ENCODE measurements around the gene GRIK2.

GRIK2 gene

GRCh38 chr6:101879782-101880181 is 486.3 kb downstream of the GRIK2 start:
- no peak for DNase-seq (ENCODE audit: low spot score)

- DNase-seq (ENCODE audit: low spot score), result no peak
Observed at GRCh38 chr6:101883505-101883904, 490.0 kb downstream of the GRIK2 start.

DNA sequence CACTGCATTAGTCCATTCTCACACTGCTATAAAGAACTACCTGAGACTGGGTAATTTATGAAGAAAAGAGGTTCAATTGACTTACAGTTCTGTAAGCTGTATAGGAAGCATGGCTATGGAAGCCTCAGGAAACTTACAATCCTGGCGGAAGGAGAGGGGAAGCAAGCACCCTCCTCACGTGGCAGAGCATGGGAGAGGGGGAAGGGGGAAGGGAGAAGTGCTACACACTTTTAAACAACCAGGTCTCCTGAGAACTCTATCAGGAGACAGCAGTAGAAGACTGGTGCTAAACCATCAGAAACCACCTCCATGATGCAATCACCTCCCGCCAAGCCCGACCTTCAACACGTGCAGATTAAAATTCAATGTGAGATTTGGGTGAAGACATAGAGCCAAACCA is 494.0 kb downstream of the GRIK2 start:
- DNase-seq (ENCODE audit: low spot score), result no peak

GRCh38 chr6:101907356-101908217 is 514.1 kb downstream of the GRIK2 start:
- no peak for DNase-seq (ENCODE audit: low spot score)

- DNase-seq (ENCODE audit: low spot score), result no peak
Observed at GRCh38 chr6:101909366-101909765, 515.9 kb downstream of the GRIK2 start.

- no peak for DNase-seq (ENCODE audit: low spot score)
Observed at GRCh38 chr6:101912311-101912710, 518.8 kb downstream of the GRIK2 start.

DNA sequence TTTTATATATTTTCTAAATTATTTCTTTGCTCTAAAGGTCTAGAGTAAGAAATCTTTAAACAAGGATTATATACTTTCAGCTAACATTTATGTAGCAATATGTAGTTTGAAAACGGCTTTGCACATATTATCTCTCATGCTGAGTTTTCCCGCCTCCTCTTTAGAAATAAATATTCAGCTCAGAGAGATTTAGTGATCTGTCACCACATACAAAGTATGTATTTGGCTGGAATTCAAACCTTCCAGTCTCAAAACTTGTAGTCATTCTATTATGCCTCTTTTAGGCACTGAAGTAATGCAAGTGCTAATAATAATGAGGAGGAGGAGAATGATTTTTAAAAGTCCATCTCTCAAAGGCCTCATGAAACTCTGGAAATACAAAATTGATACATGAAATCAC is 525.0 kb downstream of the GRIK2 start:
- no peak for DNase-seq (ENCODE audit: low spot score)

DNA sequence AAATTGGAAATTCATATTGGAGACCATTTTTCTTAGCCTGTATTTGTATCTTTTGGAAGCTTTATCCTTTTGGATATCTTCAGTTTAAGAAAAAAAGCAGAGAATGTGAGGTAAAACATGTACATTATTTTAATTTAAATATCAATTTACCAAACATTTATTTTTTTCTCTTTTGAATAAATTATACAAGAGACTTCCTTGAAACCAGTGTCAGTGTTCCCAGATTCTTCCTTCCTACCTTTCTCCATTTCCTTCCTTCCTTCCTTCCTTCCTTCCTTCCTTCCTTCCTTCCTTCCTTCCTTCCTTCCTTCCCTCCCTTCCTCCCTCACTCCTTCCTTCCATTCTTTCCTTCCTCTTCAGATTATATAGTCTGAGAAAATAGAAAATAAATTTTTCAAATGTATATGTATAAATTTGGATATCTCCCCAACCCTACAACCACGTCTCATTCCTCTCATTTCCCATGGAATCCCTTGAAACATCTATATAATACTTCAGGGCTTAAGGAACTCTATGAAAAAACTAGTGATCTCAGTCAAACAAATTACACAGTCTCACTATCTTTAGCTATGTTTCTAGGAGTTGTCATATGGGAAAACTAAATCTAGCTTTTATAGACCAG is 528.4 kb downstream of the GRIK2 start:
- no peak for DNase-seq (ENCODE audit: low spot score)

DNA sequence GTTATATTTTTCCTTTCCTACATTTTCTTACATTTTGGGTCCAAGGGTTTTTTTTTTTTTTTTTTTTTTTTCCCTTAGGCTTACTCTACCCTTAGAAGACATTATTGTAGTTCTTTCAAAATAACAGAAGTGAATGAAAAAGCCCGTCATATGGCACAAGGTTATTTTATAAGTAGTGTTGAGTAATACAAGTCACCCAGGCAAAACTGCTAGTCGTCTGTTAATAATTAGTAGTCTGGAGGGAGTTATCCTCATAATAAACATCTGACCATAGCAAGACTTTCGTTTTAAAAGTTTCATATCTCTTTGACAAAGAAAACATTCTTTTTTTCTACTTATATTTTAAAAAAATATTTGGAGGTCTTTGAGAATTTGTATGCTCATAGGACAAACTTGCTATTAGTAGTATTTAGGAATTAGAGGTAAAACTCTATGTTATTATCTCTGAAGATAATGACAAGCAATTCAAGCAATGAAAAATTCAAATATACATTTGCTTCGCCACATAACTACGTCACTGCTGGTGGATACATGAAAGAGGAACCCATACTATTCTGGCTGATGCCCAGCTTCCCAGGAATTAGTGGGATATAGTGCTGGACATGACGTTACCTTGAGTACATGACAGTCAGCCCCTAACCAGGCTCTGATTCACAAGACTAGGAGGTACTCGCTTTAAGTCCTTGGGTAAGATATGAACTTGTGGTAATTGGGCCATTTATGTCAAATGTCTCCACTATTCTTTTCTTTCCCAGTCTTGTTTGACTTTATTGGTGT is 532.8 kb downstream of the GRIK2 start:
- no peak for DNase-seq (ENCODE audit: low spot score)

GRCh38 chr6:101931766-101932165 is 538.3 kb downstream of the GRIK2 start:
- DNase-seq (ENCODE audit: low spot score), result no peak

DNA sequence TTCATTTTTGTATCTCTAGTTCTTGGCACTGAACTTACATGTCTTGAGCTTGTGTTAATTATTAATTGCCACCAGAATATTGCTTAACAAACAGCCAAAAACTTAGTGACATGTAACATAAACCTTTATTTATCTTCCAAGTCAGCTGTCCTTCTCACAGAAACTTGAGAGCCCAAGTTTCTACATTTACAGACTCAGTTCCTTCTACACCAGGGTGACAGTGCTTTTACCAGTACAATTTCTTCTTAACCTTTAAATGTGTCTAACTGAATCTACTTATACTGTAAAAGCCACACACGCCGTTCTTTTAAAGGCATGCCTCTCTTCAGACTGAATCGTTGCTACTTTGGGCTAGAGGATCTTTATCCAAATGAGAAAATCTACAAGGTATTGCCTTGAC is 539.2 kb downstream of the GRIK2 start:
- no peak for DNase-seq (ENCODE audit: low spot score)

DNA sequence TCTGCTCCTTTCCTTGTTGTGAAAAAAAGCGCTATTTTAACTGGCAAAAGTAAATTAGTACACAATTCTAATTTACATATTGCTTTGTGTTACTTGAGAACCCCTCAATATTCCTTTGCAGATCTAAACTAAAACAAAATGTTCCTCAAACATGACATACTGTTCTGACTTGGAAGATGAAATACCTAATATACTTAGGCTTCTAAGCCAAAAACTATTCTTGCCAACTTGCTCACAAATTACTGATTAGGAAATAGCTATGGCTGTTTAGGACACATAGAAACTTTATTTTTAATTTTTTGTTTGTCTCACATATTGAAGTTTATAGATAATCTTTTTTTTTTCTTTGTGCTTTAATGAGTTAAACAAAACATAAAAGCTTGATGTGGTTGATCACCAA is 542.2 kb downstream of the GRIK2 start:
- DNase-seq (ENCODE audit: low spot score), result no peak

DNA sequence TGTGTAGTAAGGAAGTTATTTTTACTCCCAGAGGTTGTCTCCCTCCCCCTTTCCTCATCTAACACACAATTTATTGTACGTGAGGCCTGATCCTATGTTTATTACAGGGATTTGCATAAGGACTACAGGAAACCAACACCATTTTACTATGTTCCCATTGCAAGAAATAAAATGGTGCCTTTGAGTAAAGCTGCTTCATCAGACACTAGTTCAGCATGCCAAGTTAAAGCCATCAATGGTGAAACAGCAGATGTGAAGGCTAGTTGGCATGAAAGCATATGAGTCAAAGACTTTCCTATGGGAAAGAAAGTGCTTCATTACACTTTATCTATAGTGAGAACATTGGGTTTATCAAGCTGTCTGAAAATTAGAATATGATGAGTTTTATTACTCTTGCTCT is 543.0 kb downstream of the GRIK2 start:
- no peak for DNase-seq (ENCODE audit: low spot score)

DNA sequence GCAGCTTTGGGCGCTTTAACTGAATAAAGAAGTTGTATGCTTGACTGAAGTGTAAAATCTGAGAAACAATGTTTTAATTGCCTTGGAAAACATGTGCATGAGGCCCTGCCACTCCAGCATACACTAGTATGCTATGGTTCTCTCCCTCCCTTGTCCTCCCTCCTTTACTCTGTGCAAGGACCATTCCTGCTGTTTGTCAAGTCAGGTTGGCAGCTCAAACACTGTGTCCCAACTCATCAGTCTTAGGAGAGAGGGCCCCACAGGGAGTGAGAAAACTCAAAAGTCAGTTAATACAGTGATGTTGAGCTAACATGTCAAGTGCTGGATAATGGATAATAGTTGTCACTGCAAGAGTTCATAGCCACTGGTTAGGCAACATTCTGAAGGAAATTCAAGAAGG is 543.6 kb downstream of the GRIK2 start:
- DNase-seq (ENCODE audit: low spot score), result no peak

- no peak for DNase-seq (ENCODE audit: low spot score)
Observed at GRCh38 chr6:101940391-101940790, 546.9 kb downstream of the GRIK2 start.

DNA sequence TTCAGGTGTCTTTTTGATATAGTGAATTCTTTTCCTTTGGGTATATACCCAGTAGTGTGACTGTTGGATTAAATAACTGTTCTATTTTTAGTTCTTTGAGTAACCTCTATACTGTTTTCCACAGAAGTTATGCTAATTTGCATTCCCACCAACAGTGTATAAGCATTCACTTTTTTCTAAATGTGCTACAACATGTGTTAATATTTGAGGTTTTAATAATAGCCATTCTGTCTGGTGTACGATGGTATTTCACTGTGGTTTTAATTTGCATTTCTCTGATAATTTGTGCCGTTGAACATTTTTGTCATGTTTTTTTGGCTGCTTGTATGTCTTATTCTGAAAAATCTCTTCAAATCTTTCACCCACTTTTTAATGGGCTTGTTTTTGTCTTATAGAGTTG is 563.5 kb downstream of the GRIK2 start:
- no peak for DNase-seq (ENCODE audit: low spot score)

DNA sequence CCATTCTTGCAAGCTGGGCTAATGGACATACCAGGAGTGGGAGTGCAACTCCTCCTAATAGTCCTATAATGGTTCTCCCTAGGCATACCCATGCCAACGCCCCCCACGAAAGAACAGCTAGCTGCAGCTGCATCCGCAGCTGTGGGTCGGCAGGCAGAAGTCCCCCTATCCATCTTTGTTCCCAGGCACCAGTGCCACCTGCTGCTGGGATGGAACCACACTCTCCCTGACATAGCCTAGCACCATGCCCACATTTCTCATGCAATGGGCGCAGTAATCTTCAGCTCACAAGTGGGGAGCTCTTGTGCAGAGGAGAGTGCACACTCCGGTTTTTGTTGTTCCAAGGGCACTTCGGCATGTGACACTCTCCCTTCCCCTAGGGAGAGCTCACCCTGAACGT is 567.8 kb downstream of the GRIK2 start:
- no peak for DNase-seq (ENCODE audit: low spot score)

GRCh38 chr6:101980924-101981323 is 587.4 kb downstream of the GRIK2 start:
- no peak for DNase-seq (ENCODE audit: low spot score)

GRCh38 chr6:101986476-101986875 is 593.0 kb downstream of the GRIK2 start:
- no peak for DNase-seq (ENCODE audit: low spot score)

DNA sequence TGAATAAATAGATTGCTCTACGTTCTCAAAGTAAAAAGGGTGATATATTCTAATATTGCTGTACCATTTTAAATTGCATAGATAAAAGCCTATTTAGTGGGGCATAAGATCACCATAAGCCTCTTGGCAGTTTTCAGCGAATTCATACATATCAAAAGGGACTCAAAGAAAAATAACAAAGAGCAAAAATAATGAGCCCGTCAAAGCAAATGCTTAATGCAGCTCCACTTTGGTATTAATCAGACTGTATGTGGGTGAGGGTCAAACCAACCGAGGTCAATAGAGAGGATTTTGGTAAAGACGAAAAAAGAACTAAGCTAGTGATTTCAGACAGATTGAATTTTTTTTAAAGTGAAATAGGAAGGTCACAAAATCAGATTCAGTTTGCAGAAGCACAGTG is 598.8 kb downstream of the GRIK2 start:
- DNase-seq (ENCODE audit: low spot score), result no peak

DNA sequence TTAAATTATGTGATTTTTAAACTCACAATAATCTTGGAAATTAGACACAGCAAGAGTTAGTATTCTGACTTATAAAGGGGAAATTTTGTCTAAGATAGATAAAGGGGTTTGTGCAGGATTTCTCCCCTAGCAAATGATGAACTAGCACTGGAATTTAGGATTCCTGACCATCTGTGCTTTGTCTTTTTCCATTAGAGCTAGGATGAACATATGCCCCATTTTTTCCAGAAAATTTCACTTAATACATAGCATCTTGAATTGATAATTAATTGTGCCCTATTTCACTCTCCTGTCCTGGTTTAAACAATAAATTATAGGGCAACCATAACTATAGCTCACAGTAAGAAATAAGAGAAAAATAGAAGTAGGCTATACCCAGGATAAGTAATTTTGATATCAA is 601.0 kb downstream of the GRIK2 start:
- no peak for DNase-seq (ENCODE audit: low spot score)

GRCh38 chr6:102015431-102015830 is 621.9 kb downstream of the GRIK2 start:
- DNase-seq (ENCODE audit: low spot score), result no peak

DNA sequence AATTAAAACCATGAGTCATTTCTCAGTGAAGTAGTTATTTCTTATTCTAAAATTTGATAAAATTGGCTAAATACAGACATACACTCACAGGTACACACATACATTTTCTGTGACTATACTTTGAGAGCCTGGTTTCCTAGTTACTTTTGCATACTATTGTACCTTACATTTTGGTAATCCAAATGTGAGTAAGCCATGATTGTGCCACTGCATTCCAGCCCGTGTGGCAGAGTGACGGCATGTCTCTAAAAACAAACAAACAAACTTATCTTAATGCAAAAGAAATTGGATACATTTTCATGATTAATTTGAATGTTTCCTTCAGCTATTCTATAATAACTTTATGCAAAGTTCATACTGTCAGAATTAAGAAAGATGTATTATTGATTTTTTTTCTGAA is 628.8 kb downstream of the GRIK2 start:
- DNase-seq (ENCODE audit: low spot score), result no peak

All from CD4-positive, alpha-beta T cell treated with Interleukin-6 at 100 ng/mL for 8 hours (primary cell).